GM12874 (cell line): ENCODE results near the gene OPHN1.

Source experiments
- TF ChIP-seq, protein P1 (sequence below): IDR thresholded peaks from 2 replicates; pipeline ENCODE4 v1.5.1; 2011; ENCODE audit warnings: low read depth, mild to moderate bottlenecking, control low read depth, low read length, moderate library complexity; ENCODE audit not compliant: insufficient read depth

The OPHN1 gene

GRCh38 chrX:68113837-68114572, 319.3 kb downstream of the OPHN1 start:
- TF ChIP-seq, protein P1, sequence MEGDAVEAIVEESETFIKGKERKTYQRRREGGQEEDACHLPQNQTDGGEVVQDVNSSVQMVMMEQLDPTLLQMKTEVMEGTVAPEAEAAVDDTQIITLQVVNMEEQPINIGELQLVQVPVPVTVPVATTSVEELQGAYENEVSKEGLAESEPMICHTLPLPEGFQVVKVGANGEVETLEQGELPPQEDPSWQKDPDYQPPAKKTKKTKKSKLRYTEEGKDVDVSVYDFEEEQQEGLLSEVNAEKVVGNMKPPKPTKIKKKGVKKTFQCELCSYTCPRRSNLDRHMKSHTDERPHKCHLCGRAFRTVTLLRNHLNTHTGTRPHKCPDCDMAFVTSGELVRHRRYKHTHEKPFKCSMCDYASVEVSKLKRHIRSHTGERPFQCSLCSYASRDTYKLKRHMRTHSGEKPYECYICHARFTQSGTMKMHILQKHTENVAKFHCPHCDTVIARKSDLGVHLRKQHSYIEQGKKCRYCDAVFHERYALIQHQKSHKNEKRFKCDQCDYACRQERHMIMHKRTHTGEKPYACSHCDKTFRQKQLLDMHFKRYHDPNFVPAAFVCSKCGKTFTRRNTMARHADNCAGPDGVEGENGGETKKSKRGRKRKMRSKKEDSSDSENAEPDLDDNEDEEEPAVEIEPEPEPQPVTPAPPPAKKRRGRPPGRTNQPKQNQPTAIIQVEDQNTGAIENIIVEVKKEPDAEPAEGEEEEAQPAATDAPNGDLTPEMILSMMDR, result no peak

DNA sequence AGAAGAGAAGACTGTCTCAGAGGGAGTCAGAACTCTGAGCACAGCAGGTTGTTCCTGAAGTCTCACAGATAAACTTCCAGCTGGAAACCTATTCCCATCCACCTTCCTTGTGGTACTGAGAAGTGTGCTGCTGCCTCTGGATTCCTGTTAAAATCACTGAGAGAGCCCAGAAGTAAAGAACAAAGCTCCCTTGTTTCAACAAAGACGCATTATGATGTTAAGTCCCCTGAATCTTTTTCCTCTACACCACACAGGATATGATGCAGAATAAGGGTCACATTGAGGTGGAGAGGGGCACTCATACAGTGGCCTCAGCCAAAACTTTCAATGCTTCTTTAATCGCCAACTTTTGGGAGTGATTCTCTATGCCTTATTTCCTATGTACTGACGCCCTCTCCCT, 321.0 kb downstream of the OPHN1 start:
- TF ChIP-seq, protein P1, result no peak

DNA sequence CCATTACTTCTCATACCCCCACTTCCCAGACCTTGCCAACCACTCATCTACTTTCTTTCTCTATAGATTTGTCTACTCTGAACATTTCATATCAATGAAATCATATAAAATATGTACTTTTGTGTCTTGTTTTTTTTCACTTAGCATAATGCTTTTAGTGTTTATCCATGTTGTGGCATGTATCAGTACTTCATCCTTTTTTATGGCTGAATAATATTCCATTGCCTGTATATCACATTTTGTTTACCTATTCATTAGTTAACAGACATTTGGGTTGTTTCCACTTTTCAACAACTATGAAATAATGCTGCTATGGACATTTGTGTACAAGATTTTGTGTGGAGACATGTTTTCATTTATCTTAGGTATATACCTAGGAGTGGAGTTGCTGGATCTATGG, 324.1 kb downstream of the OPHN1 start:
- TF ChIP-seq, protein P1, result no peak

GRCh38 chrX:68098431-68098830, 334.9 kb downstream of the OPHN1 start:
- TF ChIP-seq, protein P1, result no peak

DNA sequence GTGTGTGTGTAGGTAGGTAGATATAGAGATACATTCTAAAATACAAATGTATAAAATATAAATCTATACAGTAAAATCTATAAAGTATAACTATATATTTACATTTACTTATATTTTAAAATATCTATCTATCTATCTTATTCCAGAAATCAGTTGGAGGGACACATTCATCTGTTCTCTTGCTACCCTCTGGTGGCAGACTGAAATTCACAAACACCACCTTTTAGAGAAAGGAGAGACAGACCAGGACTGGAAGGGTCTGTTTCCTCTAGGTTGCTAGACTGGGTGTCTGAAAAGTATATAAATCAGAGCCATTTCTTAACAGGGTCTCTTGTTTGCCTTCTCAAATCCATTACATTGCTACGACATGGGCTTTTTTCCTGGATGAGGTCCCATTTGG, 343.0 kb downstream of the OPHN1 start:
- TF ChIP-seq, protein P1, result no peak

DNA sequence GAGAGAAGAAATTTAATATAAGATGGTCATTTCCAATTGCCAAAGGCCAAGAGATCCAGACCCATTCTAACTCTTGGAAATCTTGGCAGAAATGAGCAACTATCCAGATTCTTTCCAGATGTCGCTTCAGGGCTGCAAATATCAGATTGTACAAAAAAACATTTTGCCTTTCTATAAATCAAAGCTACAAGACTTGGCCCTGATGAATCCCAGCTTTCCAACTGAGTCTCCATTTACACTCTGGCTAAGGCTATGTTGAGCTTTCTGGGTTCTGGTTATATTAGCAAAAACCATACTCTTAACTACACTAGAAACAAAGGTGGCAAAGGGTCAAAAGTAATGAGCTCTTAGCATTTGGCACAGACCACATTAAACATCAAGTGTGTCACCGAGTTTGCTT, 345.8 kb downstream of the OPHN1 start:
- TF ChIP-seq, protein P1, result no peak

DNA sequence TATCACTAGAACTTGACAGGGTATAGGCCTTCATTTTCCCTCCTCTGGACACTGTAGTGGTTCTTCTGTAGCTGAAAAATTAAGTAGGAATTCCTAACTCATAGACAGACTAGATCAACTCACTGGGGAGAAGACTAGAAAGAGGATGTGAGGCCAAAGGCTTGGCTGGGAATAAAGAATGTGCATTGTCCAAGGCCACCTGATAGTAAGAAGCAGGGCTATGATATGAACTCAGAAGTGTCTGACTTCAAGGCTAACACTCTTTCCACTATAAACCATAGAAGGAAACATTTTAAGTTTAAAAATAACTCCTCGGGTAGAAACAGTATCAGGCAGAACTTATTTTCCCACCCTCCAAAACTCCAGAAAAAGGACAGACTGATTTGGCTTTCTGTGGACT, 346.6 kb downstream of the OPHN1 start:
- TF ChIP-seq, protein P1, result no peak

- TF ChIP-seq, protein P1, result no peak
Observed at GRCh38 chrX:68084765-68085164, 348.5 kb downstream of the OPHN1 start.
